Left forelimb (tissue), 1 donor: ENCODE results near the gene UGT2B11.
"Not testable (repeated sequence)": the region's sequence is repeated elsewhere in the genome, so short reads cannot be mapped to it uniquely, and the experiment has no call there.

ENCODE experiments used
- DNase-seq: peaks from one replicate; pipeline ENCODE4 v3.0.0-alpha.2; 2018; ENCODE audit warnings: low spot score

Gene UGT2B11

DNA sequence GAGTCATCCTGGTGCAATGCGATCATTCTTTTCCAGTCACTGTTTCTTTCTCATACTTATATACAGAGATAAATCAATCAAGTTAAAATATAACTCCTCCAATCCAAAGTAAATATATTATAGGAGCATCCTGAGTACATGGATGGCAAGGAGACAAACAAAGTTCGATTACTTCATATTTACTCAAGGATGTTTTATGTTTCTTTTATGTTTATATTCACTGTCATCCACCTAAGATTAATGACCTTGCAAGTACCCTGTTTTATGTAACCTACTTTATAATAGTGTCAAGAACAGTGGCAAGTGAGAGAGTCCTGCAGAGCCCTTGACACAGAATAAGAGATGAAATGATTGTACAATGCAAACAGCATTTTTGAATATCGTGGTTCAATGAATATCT lies at the start of gene UGT2B11:
TSS of gene UGT2B11 (minus strand) at position 33 of the 400 bp plus-strand sequence. CDS start at position 7, 26 bp downstream.
- DNase-seq, result no peak

GRCh38 chr4:69253147-69253772 lies 38.7 kb upstream of the UGT2B11 start:
- DNase-seq, result not testable (repeated sequence)

DNA sequence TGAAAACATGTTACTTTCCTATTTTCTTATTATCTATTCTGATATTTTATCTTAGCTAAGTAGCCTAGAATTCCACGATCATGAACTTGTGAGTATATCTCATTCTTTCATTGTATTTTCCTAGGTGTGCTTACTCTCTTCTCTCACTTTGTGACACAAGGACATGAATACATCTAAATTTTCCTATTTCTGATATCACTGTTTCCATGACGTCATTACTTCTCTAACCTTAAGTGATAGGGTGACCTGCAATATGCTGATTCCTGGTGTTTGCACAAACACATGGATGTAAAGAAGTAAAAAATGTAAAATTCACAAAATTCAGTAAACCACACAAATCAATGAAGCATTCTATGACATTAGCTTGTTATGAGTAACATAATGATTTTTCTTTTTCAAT lies 36.3 kb upstream of the UGT2B11 start:
- not testable (repeated sequence) for DNase-seq

GRCh38 chr4:69242562-69243240 lies 28.2 kb upstream of the UGT2B11 start:
- DNase-seq, result not testable (repeated sequence)

DNA sequence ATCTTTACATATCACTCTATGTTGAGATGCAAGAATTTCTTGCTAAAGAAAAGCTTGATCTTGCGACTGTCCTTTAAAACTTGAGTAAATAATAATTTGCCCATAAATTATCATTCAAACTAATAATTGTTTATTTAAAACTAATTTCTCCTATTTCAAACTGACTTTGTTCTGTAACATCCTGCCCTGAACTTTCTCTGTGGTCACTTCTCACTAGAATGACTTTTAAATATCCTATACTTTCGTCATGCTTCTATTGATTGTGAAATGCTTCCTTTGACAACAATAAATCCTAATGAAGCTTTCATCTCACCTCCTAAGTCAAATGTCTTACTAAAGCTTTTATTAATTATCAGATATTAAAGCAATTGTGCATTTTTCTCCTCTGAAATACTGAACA lies 27.2 kb upstream of the UGT2B11 start:
- not testable (repeated sequence) for DNase-seq

GRCh38 chr4:69240787-69241186 lies 26.2 kb upstream of the UGT2B11 start:
- not testable (repeated sequence) for DNase-seq

GRCh38 chr4:69239557-69240168 lies 25.1 kb upstream of the UGT2B11 start:
- DNase-seq, result no peak

GRCh38 chr4:69239092-69239491 lies 24.5 kb upstream of the UGT2B11 start:
- DNase-seq, result no peak

GRCh38 chr4:69224891-69225290 lies 10.3 kb upstream of the UGT2B11 start:
- no peak for DNase-seq

DNA sequence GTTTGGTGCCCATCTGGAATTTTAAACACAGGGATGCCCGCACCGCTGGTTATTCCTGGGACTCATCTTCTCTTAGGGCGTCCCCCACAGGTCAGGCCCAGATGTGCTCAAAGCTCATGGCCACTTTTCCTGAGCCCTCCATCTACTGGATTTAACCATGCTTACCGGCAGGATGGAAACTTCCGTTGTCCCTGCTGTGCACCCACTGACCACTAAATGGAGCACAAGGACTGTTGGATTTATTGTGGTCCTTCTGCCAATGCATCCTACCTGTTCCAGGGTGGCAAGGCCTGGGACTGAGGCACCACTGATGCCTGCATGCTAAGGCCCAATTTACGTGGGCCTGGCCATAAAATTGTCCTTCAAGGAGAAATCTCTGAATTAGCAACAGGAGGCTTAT lies 8.7 kb upstream of the UGT2B11 start:
- not testable (repeated sequence) for DNase-seq

DNA sequence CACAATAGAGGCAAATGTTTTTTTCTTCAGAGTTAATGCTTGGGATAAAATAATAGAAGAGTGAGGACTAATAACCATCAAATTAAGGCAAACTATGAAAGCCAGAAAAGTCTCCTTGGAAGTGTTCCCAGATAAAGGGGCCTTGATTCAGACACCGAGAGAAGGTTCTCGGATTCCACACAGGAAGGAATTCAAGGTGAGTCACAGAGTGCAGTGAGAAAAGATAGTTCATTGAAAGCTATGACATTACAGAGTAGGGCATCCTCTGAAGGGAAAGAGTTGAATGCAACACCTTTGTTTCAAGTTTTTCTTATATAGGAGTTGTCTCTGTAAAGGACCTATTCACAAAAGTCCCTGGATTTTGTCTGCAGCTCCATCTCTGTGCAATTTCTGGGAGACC lies 3.9 kb upstream of the UGT2B11 start:
- DNase-seq, result not testable (repeated sequence)

- DNase-seq, result no peak
Measured at GRCh38 chr4:69210911-69211310, 3.6 kb downstream of the UGT2B11 start.

- not testable (repeated sequence) for DNase-seq
Measured at GRCh38 chr4:69198506-69198905, 16.0 kb downstream of the UGT2B11 start.

DNA sequence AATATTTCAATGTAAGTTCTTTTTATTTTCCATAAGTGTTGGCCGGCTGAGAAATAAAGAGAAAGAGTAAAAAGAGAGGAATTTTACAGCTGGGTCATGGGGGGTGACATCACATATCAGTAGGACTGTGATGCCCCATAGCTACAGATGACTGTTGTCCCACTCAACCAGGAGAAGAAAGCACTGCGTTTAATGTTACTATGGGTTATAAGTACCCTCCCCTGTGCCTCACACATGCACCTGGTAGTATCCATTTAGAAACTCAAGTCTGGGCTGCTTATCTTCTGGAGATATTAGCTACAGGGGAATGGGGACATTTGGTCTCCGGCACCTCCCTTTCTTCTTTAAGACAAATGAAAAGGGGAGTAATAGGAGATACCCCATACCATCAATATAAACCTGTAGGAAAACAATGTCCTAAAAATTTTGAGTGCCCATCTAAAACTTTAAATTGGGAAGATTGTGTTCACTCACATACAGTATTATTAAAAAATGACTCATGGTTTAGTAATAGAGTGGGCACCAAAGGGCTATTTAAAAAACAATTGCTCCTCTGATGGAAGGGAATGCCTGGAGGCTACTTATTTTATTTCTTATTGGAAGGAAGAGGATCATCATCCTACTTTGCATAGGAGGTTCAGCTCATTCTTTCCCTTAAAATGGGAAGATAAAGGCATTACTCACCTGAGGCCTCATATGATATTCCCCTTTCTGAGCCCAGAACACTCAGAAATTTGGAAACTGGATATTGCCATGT lies 18.2 kb downstream of the UGT2B11 start:
- DNase-seq, result no peak

- no peak for DNase-seq
Measured at GRCh38 chr4:69194166-69194565, 20.4 kb downstream of the UGT2B11 start.

DNA sequence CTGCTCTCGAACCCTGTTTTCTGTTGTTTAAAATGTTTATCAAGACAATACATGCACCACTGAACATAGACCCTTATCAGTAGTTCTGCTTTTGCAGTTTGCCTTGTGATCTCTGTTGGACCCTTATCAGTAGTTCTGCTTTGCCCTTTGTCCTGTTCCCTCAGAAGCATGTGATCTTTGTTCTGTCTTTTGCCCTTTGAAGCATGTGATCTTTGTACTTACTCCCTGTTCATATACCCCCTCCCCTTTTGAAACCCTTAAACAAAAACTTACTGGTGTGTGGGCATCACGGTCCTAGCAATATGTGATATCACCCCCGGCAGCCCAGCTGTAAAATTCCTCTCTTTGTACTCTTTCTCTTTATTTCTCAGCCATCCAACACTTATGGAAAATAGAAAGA lies 22.6 kb downstream of the UGT2B11 start:
- DNase-seq, result not testable (repeated sequence)

GRCh38 chr4:69190621-69191020 lies 23.9 kb downstream of the UGT2B11 start:
- DNase-seq, result not testable (repeated sequence)

DNA sequence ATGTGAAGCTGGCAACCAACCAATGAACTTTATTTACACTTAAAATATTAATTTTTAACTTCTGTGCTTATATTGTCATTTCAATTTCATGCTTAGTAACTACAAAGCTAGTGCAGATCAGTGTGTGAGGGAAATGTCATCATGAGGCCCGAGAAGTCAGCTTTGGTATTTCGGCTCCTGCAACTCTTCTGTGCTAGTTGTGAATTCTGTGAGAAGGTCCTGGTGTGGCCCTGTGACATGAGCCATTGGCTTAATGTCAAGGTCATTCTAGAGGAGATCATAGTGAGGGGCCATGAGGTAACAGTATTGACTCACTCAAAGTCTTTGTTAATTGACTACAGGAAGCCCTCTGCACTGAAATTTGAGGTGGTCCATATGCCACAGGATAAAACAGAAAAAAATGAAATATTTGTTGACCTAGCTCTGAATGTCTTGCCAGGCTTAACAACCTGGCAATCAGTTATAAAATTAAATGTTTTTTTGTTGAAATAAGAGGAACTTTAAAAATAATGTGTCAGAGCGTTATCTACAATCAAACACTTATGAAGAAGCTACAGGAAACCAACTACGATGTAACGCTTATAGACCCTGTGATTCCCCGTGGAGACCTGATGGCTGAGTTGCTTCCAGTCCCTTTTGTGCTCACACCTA lies 32.9 kb downstream of the UGT2B11 start:
- DNase-seq, result not testable (repeated sequence)

GRCh38 chr4:69179817-69180216 lies 34.7 kb downstream of the UGT2B11 start:
- not testable (repeated sequence) for DNase-seq

DNA sequence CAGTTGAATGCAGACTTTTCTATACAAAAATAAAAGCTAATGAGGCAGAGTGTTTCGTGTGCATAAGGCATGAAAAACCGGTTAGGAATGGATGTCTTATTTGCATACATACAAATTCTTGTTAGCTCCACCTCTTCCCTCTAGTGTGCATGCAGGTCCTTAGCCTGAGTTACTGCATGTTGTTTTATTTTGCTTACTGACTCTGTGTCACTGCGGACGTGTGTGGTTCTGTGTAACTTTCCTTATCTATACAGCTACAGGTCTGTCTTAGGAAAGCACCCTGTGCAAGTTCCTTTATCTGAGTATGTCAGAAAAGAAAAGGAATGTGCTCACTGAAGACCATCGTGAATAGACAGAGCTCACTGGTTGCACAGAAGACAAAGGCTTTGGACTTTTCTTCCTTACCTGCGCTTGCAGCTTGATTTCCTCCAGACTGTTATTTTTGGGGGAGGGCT lies 35.8 kb downstream of the UGT2B11 start:
- not testable (repeated sequence) for DNase-seq

GRCh38 chr4:69170233-69171134 lies 44.1 kb downstream of the UGT2B11 start:
- DNase-seq, result not testable (repeated sequence)
